GM21717 (cell line): Measurements from ENCODE around the gene GRM5.
"Not testable (repeated sequence)": the region's sequence is repeated elsewhere in the genome, so short reads cannot be mapped to it uniquely, and the experiment has no call there.

ENCODE experiments used
- ATAC-seq: cut with Tn5 transposase; IDR thresholded peaks from one replicate; pipeline ENCODE4 v1.9.1; 2021; ENCODE audit warnings: mild to moderate bottlenecking, moderate library complexity; ENCODE audit not compliant: unreplicated experiment

Gene GRM5

DNA sequence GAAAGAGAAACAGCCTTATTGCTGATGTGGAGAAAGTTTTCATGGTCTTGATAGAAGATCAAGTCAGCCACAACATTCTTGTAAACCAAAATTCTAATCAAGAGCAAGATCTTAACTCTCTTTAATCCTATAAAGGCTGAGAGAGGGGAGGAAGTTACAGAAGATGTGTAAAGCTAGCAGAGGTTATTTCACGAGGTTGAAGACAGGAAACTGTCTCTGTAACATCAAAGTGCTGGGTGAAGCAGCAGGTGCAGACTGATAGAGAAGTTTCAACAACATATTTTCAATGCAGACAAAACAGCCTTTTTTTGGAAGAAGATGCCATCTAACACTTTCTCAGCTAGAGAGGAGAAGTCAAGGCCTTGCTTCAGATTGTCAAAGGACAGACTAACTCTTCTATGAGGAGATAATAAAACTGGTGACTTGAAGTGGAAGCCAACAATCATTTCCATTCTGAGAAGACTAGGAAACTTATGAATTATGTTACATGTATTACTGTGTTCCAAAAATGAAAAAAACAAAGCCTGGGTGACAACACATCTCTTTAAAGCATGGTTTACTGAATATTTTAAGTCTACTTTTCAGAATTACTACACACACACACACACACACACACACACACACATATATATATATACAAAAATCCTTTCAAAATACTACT lies 221.9 kb downstream of the GRM5 start:
- ATAC-seq: not testable (repeated sequence)

DNA sequence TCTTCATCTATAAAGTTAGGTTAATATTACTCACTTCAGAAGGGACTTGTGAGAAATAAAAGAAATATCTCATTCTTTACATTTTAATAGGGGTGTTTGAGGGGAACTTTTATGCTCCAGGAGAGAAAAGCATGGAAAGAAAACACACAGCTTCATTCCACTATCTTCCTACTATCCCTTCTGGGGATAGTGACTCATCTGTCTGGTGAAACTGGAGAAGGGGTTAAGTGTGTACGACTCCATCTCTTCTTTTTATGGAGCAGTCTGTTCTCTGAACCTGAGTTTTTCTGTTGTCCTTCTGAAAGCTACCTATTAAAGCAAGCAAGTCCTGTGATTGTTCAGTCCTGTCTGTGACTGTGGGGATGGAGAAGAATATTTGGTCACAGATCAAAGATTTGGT lies 227.6 kb downstream of the GRM5 start:
- not testable (repeated sequence) for ATAC-seq

DNA sequence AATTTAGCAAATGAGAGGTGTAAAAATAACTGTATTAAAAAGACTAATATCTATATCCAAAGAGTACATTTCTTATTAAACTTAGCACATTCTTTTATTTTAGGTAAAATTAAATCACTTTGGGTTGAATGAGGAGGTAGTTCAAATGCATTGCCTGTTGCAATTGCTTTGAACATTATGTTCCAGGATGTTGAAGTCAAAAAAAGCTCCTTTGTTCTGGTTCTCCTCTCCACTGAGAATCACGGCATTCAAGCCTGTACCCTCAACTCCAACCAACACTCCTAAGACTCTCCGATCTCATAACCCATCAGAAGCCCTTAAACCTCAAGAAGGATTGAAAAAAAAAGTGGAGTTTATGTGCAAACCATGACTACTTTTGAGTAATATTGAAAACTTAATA lies 230.1 kb downstream of the GRM5 start:
- ATAC-seq: not testable (repeated sequence)

DNA sequence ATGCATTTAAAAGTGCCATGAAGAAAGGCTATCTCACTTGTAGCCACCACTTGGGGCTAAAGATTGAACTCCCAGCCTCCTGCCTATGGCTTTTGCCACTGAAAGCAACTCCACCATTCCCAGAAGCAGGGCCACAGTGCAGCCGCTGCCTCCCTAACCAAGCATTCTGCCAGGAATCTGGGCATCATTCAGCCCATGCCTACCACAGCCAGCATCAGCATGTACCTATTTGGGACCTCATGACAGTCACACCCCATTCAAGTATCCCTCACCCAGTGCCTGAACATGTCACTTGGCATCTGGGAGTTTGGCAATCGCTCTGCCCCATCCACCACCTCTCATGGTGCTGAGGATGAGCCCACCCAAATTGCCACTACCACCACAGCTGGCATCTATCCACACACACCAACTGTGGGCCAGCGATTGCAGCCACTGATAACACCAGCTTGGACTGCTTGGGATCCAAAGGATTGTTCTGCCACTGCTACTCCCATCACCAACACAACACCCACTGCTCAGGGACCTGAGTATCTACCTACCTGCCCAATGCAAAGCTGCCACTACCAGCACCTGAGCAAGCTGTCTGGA lies 234.4 kb downstream of the GRM5 start:
- ATAC-seq: no peak

GRCh38 chr11:88827018-88827676 lies 238.6 kb downstream of the GRM5 start:
- no peak for ATAC-seq

DNA sequence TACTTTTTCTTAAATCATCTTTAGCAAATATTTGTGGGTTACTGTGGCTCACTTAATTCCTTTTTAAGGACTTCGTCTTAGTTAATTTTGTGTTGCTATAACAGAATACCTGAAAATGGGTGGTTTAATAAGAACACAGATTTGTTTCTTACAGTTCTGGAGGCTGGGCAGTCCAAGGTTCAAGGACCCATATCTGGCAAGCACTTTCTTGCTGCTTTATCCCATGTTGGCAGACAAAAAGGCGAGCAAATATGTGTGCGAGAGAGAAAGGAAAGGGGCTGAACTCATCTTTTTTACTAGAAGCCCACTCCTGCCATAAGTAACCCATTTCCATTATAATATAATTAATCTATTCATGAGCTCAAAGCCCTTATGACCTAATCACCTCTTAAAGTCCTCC lies 246.2 kb downstream of the GRM5 start:
- no peak for ATAC-seq

DNA sequence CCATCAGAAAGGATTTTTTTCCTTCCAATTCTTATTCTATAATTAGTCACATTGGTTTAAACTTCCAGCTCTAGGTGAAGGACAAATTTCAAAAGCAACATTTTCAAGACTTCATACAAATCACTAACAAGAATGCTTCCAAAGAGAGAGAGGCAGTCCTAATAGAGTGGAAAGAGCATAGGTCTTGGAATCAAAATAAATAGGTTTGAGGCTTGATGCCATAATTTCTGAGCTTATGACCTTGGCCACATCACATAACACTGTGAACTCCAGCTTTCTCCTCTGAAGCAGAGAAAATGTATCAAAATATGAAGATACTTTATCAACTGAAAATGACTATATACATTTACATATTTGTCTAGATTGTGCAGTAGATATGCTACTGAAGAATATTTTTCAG lies 246.8 kb downstream of the GRM5 start:
- ATAC-seq: no peak

GRCh38 chr11:88815505-88815904 lies 250.3 kb downstream of the GRM5 start:
- ATAC-seq: no peak

DNA sequence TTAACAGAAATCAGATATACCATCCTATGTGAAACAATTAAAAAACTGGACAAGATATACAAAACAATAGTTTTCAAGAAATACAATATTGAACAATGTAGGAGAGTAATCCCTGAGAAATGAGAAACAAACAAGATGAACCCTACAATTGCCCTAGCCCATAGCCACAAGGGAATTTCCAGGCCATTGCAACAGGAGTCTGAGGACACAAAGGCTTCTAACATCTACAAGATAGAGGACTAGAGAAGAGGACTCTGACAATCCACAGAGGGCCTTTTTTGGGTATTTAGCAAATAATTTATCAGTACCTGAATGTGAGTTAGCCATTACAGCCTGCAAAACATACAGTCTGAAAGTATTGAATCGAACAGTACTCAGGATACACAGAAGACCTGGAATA lies 251.7 kb downstream of the GRM5 start:
- no peak for ATAC-seq

DNA sequence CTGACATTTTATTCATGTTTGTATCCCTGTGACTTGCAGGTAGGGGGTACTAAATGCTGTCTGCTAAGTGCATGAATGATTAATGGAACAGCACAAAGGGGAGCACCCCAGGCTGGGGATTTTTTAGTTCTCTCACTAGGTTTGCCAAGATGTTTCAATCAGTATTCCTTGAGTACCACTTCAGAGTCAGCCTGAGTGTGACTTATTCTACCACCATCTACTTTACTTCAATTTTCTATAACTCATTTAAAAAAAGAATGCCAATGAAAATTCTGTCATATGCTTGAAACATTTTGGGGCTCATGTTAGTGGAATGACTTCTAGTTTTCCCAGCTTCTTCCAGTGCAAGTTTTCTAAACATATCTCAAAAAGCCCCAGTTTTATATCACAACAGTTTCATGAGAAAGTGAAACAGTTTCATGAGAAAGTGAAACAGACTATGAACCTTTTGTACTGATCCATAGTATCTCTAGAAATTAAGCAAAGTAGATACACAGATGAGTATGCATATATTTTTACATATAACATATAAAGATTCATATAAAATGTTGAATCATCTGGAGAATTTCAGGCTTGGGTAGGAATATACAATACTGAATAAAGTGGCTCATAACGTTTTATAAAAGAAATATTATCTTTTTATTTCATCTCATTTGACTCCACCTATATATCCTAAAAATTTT lies 252.4 kb downstream of the GRM5 start:
- ATAC-seq: peak; percentile 91

- no peak for ATAC-seq
These were observed 255.2 kb downstream of the GRM5 start for GRCh38 chr11:88810420-88811097.

DNA sequence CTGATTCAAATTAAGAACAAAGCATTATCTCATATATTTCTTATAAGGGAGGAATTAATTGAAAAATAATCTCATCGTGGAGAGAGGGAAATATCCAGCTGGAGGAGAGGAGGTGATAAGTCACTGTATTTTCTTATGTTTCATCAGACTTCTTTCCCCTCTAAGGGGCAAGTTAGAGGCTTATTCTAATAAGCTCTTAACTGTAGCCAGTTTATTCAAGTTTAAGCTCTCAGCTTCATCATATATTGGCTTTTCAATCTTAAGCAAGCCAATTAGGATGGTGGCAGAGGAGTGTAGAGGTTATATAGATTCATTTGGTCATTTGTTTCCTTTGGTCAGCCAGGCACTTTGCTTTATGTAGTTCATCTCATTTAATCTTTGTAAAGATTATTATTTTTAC lies 256.7 kb downstream of the GRM5 start:
- ATAC-seq: no peak

GRCh38 chr11:88807349-88807748 lies 258.4 kb downstream of the GRM5 start:
- no peak for ATAC-seq

GRCh38 chr11:88806410-88806809 lies 259.4 kb downstream of the GRM5 start:
- ATAC-seq: no peak

- no peak for ATAC-seq
These were observed 264.2 kb downstream of the GRM5 start for GRCh38 chr11:88801484-88802123.

GRCh38 chr11:88799771-88800500 lies 265.8 kb downstream of the GRM5 start:
- no peak for ATAC-seq

DNA sequence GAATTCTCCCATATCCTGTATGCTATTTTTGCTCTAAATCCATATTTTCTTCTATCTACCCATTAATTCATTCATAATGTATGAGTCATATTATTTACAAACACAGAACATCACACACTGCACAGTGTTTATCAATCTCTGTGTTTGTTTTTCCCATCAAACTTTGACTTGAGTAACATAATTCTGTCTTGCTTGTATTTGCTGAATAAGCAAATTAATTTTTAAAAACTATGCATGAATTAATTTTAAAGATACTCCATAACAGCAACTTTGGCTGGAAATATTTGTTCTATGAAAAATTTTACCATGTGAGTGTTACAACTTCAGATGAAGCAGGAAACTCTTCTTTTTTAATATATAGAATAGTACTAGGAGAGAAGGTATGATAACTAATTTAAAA lies 275.6 kb downstream of the GRM5 start:
- ATAC-seq: no peak

GRCh38 chr11:88779577-88779976 lies 286.2 kb downstream of the GRM5 start:
- ATAC-seq: no peak

DNA sequence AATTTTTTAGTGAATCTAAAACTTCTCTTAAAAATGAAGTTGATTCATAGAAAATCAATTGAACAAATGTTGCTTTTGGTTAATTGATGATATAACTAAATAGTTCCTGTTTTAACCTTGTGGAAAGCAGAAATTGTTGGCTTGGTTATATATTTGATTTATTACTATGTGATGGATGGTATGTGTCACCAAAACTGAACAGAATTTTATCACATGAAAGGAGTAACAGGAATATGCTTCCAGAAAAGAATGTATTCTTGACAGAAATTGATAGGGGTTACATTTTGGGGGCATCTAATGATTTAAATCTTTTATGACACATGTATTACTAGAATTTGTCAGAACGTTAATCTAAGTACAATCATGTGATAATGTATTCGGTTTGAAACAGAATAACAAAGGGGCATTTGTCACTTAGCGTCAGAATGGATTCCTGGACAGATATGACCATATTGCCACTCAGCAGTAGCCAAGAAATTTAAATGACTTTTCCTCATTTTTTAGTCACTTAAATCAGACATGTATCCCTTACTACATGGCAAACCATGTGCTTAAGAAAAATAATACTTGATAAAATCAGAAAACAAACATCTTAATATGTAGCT lies 295.2 kb downstream of the GRM5 start:
- no peak for ATAC-seq

DNA sequence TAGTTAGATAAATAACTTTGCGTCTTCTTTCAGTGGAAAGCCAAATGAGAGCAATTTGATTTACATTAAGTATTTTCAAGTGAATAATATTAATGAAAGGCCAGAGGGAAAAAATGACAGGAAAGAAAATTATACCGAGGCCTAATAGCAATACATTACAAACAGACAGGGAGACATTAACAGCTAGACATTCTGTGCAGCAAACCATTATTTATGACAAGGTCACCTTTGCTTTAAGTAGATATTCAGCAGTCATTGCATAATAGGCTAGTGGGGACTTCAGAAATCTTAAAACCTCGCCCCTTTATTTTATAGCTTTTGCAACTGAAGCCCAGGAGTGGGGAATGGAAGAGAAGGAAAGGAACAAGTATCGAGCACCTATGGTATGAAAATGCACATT lies 321.6 kb downstream of the GRM5 start:
- ATAC-seq: no peak
